IMR-90 (cell line): ENCODE results near the gene ZMAT5. TPM values are rescaled to one million over a fixed set of nuclear protein-coding genes. Genes with fewer than 3 reads are reported as not detected.

Source experiments
- ATAC-seq: fragments of 200-7000 bp; cut with Tn5 transposase; 2 replicates; pipeline ENCODE4 v1.9.1; 2020; ENCODE audit warnings: low read depth, mild to moderate bottlenecking, moderate library complexity
- BruUV-seq: library from RNA; stranded (reverse); fragments of 400-500 nt; replicated peaks from 2 replicates; lab custom pipeline; 2021; lab: Mats Ljungman, UMichigan
- CTCF ChIA-PET: fragments of 300-600 bp; formaldehyde crosslinking; extraction: SDS; loops from one replicate; lab custom pipeline; 2021; ENCODE audit warnings: antibody characterized with exemption; lab: Yijun Ruan, JAX
- POLR2A ChIA-PET: fragments of 300-600 bp; sonication (Branson Sonifier 250); formaldehyde crosslinking; loops from one replicate; lab custom pipeline; 2022; ENCODE audit warnings: antibody characterized with exemption; ENCODE audit not compliant: unreplicated experiment; lab: Charles Lee
- DNase-seq: peaks from one replicate; pipeline ENCODE4 v3.0.0; 2013
- H2AFZ ChIP-seq: replicated peaks from 2 replicates; pipeline ENCODE3; 2013; ENCODE audit warnings: low read length, mild to moderate bottlenecking; ENCODE audit not compliant: poor library complexity
- H2AK5ac ChIP-seq: 2 replicates; pipeline ENCODE4 v1.6.1; 2013; ENCODE audit warnings: low read depth, low read length, inconsistent platforms
- H2AK9ac ChIP-seq: replicated peaks from 2 replicates; pipeline ENCODE3; 2013; ENCODE audit warnings: mild to moderate bottlenecking, low read depth, low read length, moderate library complexity; ENCODE audit not compliant: poor library complexity
- H2BK120ac ChIP-seq: 2 replicates; pipeline ENCODE4 v1.6.1; 2013; ENCODE audit warnings: low read depth, low read length, inconsistent platforms
- H2BK15ac ChIP-seq: 3 replicates; pipeline ENCODE4 v1.6.1; 2013; ENCODE audit warnings: low read depth, low read length, inconsistent platforms
- H2BK20ac ChIP-seq: 2 replicates; pipeline ENCODE4 v1.6.1; 2013; ENCODE audit warnings: low read depth, mild to moderate bottlenecking, inconsistent platforms, low read length, moderate library complexity
- H2BK5ac ChIP-seq: 2 replicates; pipeline ENCODE4 v1.6.1; 2013; ENCODE audit warnings: mild to moderate bottlenecking, low read depth, low read length, inconsistent platforms; ENCODE audit not compliant: poor library complexity, severe bottlenecking
- H3K14ac ChIP-seq: replicated peaks from 2 replicates; pipeline ENCODE4 v1.6.1; 2013; ENCODE audit warnings: low read depth, low read length, inconsistent platforms
- H3K18ac ChIP-seq: 2 replicates; pipeline ENCODE4 v1.6.1; 2013; ENCODE audit warnings: low read depth, low read length, control low read depth
- H3K23ac ChIP-seq: 2 replicates; pipeline ENCODE4 v1.6.1; 2013; ENCODE audit warnings: low read depth, low read length, inconsistent platforms
- H3K27ac ChIP-seq: 2 replicates; pipeline ENCODE4 v1.5.1; 2013; ENCODE audit warnings: mild to moderate bottlenecking, control low read depth, low read length; ENCODE audit not compliant: insufficient read depth
- H3K27me3 ChIP-seq: 2 replicates; pipeline ENCODE4 v1.6.1; 2013; ENCODE audit warnings: low read length; ENCODE audit not compliant: control insufficient read depth, insufficient read depth
- H3K36me3 ChIP-seq: 2 replicates; pipeline ENCODE4 v1.6.1; 2013; ENCODE audit warnings: low read length, mixed read lengths; ENCODE audit not compliant: control insufficient read depth, insufficient read depth
- H3K4ac ChIP-seq: 2 replicates; pipeline ENCODE4 v1.6.1; 2013; ENCODE audit warnings: low read depth, low read length, inconsistent platforms
- H3K4me1 ChIP-seq: 2 replicates; pipeline ENCODE4 v1.6.1; 2013; ENCODE audit warnings: low read length, mixed read lengths; ENCODE audit not compliant: control insufficient read depth, insufficient read depth
- H3K4me2 ChIP-seq: 2 replicates; pipeline ENCODE4 v1.6.1; 2013; ENCODE audit warnings: low read depth, mild to moderate bottlenecking, control low read depth, low read length, moderate library complexity
- H3K4me3 ChIP-seq: 2 replicates; pipeline ENCODE4 v1.5.1; 2013; ENCODE audit warnings: low read depth, mild to moderate bottlenecking, control low read depth, low read length, moderate library complexity; ENCODE audit not compliant: insufficient read depth
- H3K56ac ChIP-seq: 2 replicates; pipeline ENCODE4 v1.6.1; 2013; ENCODE audit warnings: low read length, inconsistent platforms; ENCODE audit not compliant: insufficient read depth; ENCODE audit errors: extremely low read depth
- H3K79me1 ChIP-seq, 2 experiments: 2 replicates each; pipeline ENCODE4 v1.6.1; 2013; ENCODE audit warnings: low read length in 2 of 2, inconsistent platforms in 1 of 2, low read depth in 1 of 2
- H3K9ac ChIP-seq: 2 replicates; pipeline ENCODE4 v1.6.1; 2013; ENCODE audit warnings: low read depth, low read length, control low read depth
- H3K9me1 ChIP-seq: 2 replicates; pipeline ENCODE4 v1.6.1; 2013; ENCODE audit warnings: low read length, inconsistent platforms; ENCODE audit not compliant: insufficient read depth
- H3K9me3 ChIP-seq: 2 replicates; pipeline ENCODE4 v1.6.1; 2013; ENCODE audit warnings: low read length; ENCODE audit not compliant: control insufficient read depth, insufficient read depth
- H4K20me1 ChIP-seq: 2 replicates; pipeline ENCODE4 v1.6.1; 2013; ENCODE audit warnings: low read length, inconsistent platforms; ENCODE audit not compliant: insufficient read depth
- H4K5ac ChIP-seq: 2 replicates; pipeline ENCODE4 v1.6.1; 2013; ENCODE audit warnings: mild to moderate bottlenecking, low read depth, low read length, control low read depth
- H4K8ac ChIP-seq, 2 experiments: 2 replicates each; pipeline ENCODE4 v1.6.1; 2013; ENCODE audit warnings: low read depth in 2 of 2, low read length in 2 of 2, control low read depth in 1 of 2, inconsistent platforms in 1 of 2
- H4K91ac ChIP-seq: 2 replicates; pipeline ENCODE4 v1.6.1; 2013; ENCODE audit warnings: low read depth, low read length, inconsistent platforms; ENCODE audit not compliant: insufficient read depth
- CHD1 ChIP-seq: IDR thresholded peaks from 2 replicates; pipeline ENCODE4 v1.6.1; 2012; ENCODE audit warnings: low read depth, low read length, improper control_type of control experiment
- MAFK ChIP-seq: IDR thresholded peaks from 2 replicates; pipeline ENCODE4 v1.6.1; 2012; ENCODE audit warnings: low read depth, low read length, improper control_type of control experiment
- RFX5 ChIP-seq: IDR thresholded peaks from 2 replicates; pipeline ENCODE4 v1.8.0; 2012; ENCODE audit warnings: low read depth, mild to moderate bottlenecking, low read length, moderate library complexity
- WGBS, 2 experiments: methylation state at CpG; one replicate each; pipeline versions ENCODE4 v1.1.5 to v1.1.7; 2013; ENCODE audit warnings: missing lambda C conversion rate in 2 of 2; ENCODE audit not compliant: insufficient read length in 1 of 2; ENCODE audit errors: extremely low coverage in 2 of 2; 5-methylcytosine and 5-hydroxymethylcytosine counted together
- dilution Hi-C: fragments of 300-500 bp; cut with HindIII; formaldehyde crosslinking; loops from one replicate; pipeline ENCODE4 v1.14.3; 2018; ENCODE audit warnings: low sequenced_read_pairs; ENCODE audit not compliant: unreplicated experiment
- in situ Hi-C: fragments of 300-500 bp; cut with MboI; formaldehyde crosslinking; loops from 3 replicates; pipeline ENCODE4 v1.14.3; 2019; ENCODE audit warnings: low sequenced_read_pairs, inconsistent platforms, mixed read lengths
- intact Hi-C: fragments of 100-400 bp; cut with micrococcal nuclease; formaldehyde crosslinking; loops from 2 replicates; pipeline ENCODE4 v1.10.0; 2022
- polyA plus RNA-seq, 3 experiments: library from polyadenylated mRNA; depleted of rRNA; stranded (reverse); fragments of >200 nt; gene quantifications; 2 replicates each; pipeline ENCODE4 v1.2.3, GENCODE V29; 2012; ENCODE audit warnings: low replicate concordance in 1 of 3
- total RNA-seq: library from RNA; depleted of rRNA; stranded (reverse); fragments of >200 nt; gene quantifications from 2 replicates; pipeline ENCODE4 v1.2.3, GENCODE V29; 2012

ZMAT5 gene
- total and polyA plus RNA-seq, 2 of the 4 experiments (the other 2 are of a cell fraction) = 21.7 to 31.8 TPM

DNA sequence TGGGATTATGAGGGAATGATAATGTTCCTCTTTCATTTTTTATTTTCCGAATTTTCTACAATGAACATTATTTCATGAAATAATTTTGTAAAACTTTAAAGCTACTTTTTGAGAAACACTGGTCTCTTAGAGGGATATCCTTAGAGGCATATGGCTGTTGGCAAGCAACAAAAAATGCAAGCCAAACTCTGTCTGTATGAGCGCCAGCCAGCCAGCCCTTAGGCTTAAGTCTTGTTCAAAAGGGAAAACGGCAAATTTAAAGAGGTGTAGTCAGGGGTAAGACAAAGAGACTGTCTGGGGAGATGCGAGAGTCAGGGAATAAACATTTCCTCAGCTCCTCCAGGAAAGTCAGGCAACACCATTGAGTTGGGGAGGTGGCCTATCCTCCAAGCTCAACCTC lies 48.8 kb upstream of the ZMAT5 start:
- Histone ChIP-seq H2AFZ (no peak overlapping the region), H3K14ac (no peak overlapping the region), H3K79me1 (no peaks in the 10 kb centered on the region), H2BK5ac (no peak overlapping the region), H2BK20ac (no peak overlapping the region), H4K20me1 (no peaks in the 10 kb centered on the region), H3K56ac (no peak overlapping the region), H3K36me3 (peaks cover 49% of the 10 kb centered on the region), H3K18ac (no peak overlapping the region), H3K27me3 (no peaks in the 10 kb centered on the region), H2BK120ac (no peak overlapping the region), H3K9me1 (no peaks in the 10 kb centered on the region), H3K27ac (no peak overlapping the region), H3K4me3 (no peak overlapping the region), H4K8ac (no peak overlapping the region), H2BK15ac (no peak overlapping the region), H4K5ac (no peak overlapping the region), H2AK9ac (no peak overlapping the region), H3K9me3 (no peaks in the 10 kb centered on the region), H3K4me2 (no peak overlapping the region), H2AK5ac (no peak overlapping the region), H4K91ac (no peak overlapping the region), H3K23ac (no peak overlapping the region), H3K4ac (no peak overlapping the region), H3K9ac (no peak overlapping the region), H3K4me1 (peaks cover 1% of the 10 kb centered on the region; the same call in 1 of the 2 replicates)
- no peak for ATAC-seq
- intact Hi-C loops (no loop called here), dilution Hi-C loops (no loop called here), in situ Hi-C loops (no loop called here)
- no peak for TF ChIP-seq CHD1
- no peak for TF ChIP-seq MAFK
- no peak for TF ChIP-seq RFX5
- POLR2A ChIA-PET = interaction anchor here (0.7 kb wide), 1 partner anchor 253 kb away, joined by 5 read pairs; no protein-coding TSS in a partner anchor
- CTCF ChIA-PET = no interaction called here
- BruUV-seq = no TSS peak
- DNase-seq = no peak
- no CpG with 5 or more reads among the region's 4 CpGs for WGBS, 2 experiments
